ENCODE data around the gene SORCS2. TPM values are rescaled to one million over a fixed set of nuclear protein-coding genes. Genes with fewer than 3 reads are reported as not detected.

SORCS2 gene
- total and polyA plus RNA-seq, 3 donors from 2014 or later, result 2.7 to 4.6 (median 2.9) TPM

GRCh38 chr4:7519638-7520376 is 327.5 kb downstream of the SORCS2 start:
- no peaks in the 10 kb centered on the region for H3K27me3 ChIP-seq
- DNase-seq, result no peak
- intact Hi-C loops (cut with DNase I; ENCODE audit: low total_unique reads), result no loop called here
- no peaks in the 10 kb centered on the region for H3K36me3 ChIP-seq (ENCODE audit: low read depth, missing control alignments)
- H3K27ac ChIP-seq, result no peak overlapping the region
- no peaks in the 10 kb centered on the region for H3K9me3 ChIP-seq
- peaks cover 7% of the 10 kb centered on the region for H3K4me1 ChIP-seq
- WGBS, 2 donors, result 72 to 79% methylated on average over 16 to 19 of the region's 19 CpGs
- TF ChIP-seq POLR2A (IDR thresholded peaks at IDR 0.05) (no peak), CTCF (IDR thresholded peaks at IDR 0.05) (no peak)
- H3K4me3 ChIP-seq, result no peak overlapping the region

GRCh38 chr4:7521666-7522065 is 329.3 kb downstream of the SORCS2 start:
- WGBS, 2 donors, result 87 to 93% methylated on average over 3 to 6 of the region's 6 CpGs
- no peaks in the 10 kb centered on the region for H3K27me3 ChIP-seq
- no peaks in the 10 kb centered on the region for H3K4me1 ChIP-seq
- TF ChIP-seq CTCF (IDR thresholded peaks at IDR 0.05) (no peak), POLR2A (IDR thresholded peaks at IDR 0.05) (no peak)
- no peaks in the 10 kb centered on the region for H3K9me3 ChIP-seq
- no peak for DNase-seq
- intact Hi-C loops (cut with DNase I; ENCODE audit: low total_unique reads), result no loop called here
- H3K4me3 ChIP-seq, result no peak overlapping the region
- no peaks in the 10 kb centered on the region for H3K36me3 ChIP-seq (ENCODE audit: low read depth, missing control alignments)
- H3K27ac ChIP-seq, result no peak overlapping the region

GRCh38 chr4:7522452-7523220 is 330.3 kb downstream of the SORCS2 start:
- intact Hi-C loops (cut with DNase I; ENCODE audit: low total_unique reads), result no loop called here
- Histone ChIP-seq H3K36me3 (ENCODE audit: low read depth, missing control alignments) (no peaks in the 10 kb centered on the region), H3K9me3 (no peaks in the 10 kb centered on the region), H3K27ac (no peak overlapping the region), H3K27me3 (no peaks in the 10 kb centered on the region), H3K4me3 (no peak overlapping the region), H3K4me1 (no peaks in the 10 kb centered on the region)
- 67 to 70% methylated on average over 5 to 6 of the region's 6 CpGs for WGBS, 2 donors
- DNase-seq, result no peak
- no peak for TF ChIP-seq POLR2A (IDR thresholded peaks at IDR 0.05)
- no peak for TF ChIP-seq CTCF (IDR thresholded peaks at IDR 0.05)

- no peaks in the 10 kb centered on the region for H3K4me1 ChIP-seq
- no peaks in the 10 kb centered on the region for H3K9me3 ChIP-seq
- no peak overlapping the region for H3K4me3 ChIP-seq
- intact Hi-C loops (cut with DNase I; ENCODE audit: low total_unique reads), result no loop called here
- DNase-seq, result no peak
- H3K27ac ChIP-seq, result no peak overlapping the region
- TF ChIP-seq CTCF (IDR thresholded peaks at IDR 0.05) (no peak), POLR2A (IDR thresholded peaks at IDR 0.05) (no peak)
- H3K27me3 ChIP-seq, result no peaks in the 10 kb centered on the region
- no peaks in the 10 kb centered on the region for H3K36me3 ChIP-seq (ENCODE audit: low read depth, missing control alignments)
- 86 to 96% methylated on average over 9 to 12 of the region's 12 CpGs for WGBS, 2 donors
These were observed 331.2 kb downstream of the SORCS2 start for GRCh38 chr4:7523526-7523925.
